NK-92 treated with Interleukin-12 subunit alpha and Interleukin-12 subunit beta, amount 100 ng/mL, for 24 hours (cell line): ENCODE measurements around the gene GINS2.

Experiments
- DNase-seq: peaks from one replicate; lab custom pipeline; 2025; lab: John Stamatoyannopoulos, UW

Gene GINS2

DNA sequence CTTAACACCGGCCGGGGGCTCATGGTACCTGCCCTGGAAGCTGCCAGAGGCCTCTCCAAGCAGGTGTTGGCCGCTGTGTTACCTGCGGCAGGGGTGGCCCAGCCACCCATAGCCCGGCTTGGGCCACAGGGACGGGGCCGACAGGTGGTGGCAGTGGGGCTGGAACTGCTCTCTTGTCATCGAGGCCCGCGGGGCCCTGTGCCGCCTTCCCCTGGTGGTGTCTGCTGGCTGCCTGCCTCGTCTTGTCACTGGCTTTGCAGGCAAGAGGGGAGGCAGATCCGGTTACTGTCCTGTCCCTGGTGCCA is 48.5 kb downstream of the GINS2 start:
- DNase-seq: no peak

GRCh38 chr16:85639529-85640253 is 49.1 kb downstream of the GINS2 start:
- no peak for DNase-seq

- no peak for DNase-seq
Observed at GRCh38 chr16:85638695-85639409, 49.9 kb downstream of the GINS2 start.

DNA sequence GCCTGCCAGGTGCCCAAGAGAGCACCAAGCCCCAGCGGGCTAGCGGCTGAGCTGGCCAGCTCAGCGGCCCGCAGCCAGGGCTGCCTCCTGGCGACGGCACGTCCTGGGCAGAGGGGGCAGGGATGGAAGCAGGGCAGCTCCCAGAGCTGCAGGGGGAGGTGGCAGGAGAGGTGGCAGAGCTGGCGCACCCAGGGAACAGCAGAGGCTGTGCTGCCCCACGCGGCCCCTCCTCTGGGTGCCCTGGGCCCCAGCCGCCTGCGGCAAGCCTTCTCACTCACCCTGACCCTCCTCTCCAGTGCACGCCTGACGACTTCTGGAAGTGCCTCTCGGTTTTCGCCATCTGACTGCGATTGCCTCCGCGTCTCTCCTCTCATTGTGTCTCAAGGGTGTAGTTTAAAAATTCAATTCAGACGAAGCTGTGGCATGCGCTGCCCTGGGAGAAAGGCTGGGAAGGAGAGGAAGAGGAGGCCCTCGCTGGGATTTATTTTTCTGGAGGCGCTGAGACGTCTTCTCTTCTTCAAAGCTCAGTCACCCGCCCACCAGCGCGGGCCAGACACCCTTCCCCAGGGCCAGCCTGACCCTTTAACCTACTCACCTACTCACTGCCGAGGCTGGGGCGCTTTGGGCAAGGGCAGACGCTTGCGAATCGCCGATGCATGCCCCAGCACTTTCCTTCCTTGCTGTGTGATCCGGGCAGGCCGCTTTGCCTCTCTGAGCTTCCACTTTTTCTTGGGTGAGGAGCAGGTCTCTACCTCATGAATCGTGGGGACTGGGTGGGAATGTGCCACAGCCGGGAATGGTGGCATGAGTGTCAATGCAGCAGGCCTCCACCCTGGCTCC is 50.7 kb downstream of the GINS2 start:
- no peak for DNase-seq

DNA sequence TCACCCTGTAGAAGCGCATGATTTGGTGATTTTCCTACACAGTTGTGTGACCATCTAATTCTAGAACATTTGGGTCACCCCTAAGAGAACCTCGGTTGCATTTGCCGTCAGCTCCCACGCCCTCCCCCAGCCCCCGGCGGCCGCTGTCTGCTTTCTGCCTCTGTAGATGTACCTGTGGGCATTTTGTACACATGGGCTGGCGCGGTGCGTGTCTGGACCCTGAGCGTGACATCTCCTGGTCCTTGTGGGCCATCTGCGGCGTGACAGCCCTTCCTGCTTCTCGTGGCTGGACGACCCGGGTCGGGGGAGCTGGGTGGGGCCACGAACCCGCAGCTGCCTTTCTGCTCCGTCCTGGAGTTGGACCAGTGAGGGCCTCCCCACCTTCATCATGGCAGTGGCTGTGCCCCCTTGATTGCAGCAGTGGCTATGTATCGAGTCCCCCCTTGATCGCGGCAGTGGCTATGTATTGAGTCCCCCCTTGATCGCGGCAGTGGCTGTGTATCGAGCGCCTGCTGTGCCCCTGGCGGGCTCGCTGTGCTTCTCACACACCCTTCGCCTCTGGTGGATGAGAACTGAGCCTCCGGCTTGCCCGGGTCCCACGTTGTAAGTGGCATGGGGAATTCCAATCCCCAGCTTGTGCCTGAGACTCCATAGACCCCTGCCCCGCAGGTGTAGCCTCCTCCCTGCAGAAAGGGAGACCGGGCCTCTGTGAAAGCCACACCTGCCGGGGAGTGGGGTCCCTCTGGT is 51.5 kb downstream of the GINS2 start:
- DNase-seq: no peak

DNA sequence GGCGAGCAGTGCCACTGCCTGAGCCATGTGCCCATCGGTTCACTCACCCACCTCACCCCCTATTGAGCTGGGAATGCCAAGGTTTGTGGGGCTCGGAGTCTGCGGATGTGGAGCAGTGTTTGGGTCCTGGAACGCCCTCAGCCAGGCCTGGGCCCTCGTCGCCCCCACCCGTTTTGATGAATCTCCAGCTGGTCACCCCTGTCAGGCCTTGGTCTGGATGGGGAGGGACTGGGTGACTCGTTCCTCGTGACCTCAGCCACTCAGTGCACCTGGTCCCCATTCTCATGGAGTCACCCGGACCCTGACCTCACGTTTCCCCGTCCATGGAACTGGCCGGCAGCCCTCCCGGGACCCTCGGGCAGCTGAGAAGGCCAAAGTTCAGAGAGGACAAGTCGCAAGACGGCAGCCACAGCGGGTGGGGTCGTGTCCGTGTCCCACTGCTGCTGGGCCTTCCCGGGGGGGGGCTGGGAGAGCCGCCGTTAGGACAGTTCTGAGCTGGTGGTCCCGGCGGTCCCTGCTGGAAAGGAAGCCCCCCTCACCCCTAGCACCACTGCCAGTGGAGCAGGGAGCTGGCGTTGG is 52.4 kb downstream of the GINS2 start:
- DNase-seq: no peak

- DNase-seq: no peak
Observed at GRCh38 chr16:85635545-85636140, 53.1 kb downstream of the GINS2 start.

- DNase-seq: no peak
Observed at GRCh38 chr16:85634747-85635544, 53.8 kb downstream of the GINS2 start.

GRCh38 chr16:85633888-85634287 is 54.9 kb downstream of the GINS2 start:
- no peak for DNase-seq

GRCh38 chr16:85633438-85633743 is 55.4 kb downstream of the GINS2 start:
- DNase-seq: no peak

DNA sequence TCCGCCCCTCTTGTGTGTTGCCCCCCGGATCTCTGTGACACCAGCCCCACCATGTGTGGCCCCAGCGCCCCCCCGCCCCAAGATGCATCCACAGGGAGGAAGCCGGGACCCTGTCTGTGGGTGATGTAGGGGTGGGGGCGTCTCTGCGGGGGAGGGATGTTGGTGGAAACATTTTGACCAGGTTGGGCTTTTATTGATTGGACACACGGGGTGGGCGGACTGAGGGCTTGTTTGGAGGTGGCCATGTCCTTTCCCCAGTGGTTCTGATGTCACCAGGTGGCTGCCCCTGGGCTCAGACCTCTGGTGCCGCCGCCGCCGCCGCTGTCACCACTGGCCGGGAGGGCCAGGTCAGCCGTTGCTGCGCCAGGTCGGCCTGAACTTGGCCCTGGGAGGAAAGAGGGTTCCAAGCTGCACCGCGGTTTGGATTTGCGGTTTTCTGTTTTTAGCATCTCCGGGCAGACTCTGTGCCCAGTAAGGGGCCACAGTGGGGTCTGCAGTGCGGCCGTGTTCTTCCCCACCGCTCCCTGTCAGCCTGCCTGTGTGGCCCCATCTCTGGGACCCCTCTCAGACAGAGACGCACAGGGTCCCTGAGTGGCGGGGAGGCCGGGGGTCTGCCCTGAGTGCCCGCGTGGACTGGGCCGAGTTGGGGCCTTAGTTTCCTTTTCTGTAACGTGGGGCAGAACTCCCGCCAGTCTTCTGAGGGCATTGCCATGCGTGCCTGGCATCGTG is 55.9 kb downstream of the GINS2 start:
- DNase-seq: no peak

- DNase-seq: no peak
Observed at GRCh38 chr16:85631802-85632393, 56.9 kb downstream of the GINS2 start.

- DNase-seq: no peak
Observed at GRCh38 chr16:85631230-85631629, 57.5 kb downstream of the GINS2 start.

- DNase-seq: no peak
Observed at GRCh38 chr16:85629853-85630252, 58.9 kb downstream of the GINS2 start.

DNA sequence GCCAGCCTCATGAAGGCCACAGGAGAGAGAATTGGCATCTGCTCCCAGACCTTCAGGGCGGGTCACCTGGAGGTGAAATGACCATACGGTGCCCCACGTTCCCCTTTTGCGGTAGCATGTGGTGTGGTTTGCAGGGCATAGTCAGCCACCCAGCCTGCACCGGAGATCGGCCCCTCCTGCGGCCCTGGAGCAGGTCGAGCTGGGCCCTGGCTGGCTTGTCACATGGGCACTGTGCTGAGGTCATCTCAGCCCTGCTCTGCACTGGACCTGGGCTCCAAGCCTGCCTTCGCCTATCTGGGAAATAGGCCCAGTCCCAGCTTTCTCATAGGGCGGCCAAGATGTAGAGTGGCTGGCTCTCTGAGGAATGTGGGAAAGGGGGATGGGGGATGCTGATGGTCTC is 59.4 kb downstream of the GINS2 start:
- no peak for DNase-seq

DNA sequence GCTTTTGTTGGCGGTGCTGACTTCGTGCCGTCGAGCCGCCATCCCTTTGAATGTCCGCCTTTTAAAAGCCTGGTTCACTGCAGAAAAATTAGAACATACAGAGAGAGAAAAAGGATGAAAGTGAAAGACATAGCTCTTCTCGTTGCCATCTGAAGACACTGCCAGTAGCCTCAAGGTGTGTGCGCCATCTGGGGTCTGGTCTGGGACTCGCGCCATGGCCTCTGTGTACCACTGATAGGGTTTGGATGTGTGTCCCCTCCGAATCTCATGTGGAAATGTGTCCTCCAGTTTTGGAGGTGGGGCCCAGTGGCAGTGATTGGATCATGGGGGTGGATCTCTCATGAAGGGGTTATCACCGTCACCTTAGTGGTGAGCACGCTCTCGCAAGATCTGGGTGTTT is 60.1 kb downstream of the GINS2 start:
- no peak for DNase-seq

DNA sequence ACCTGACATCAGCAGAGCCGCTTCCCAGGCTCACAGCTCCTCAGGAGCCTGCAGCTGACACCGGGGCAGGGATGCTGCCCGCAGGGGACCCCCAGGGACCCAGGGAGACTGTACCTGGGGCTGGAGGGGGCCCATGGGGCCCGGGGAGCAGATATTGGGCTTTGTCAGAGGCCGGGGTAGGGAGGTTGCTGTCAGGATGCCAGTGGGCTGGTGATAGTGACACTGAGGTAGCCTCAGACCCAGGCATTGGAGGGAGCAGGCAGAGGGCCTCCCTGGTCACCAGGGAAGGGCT is 60.5 kb downstream of the GINS2 start:
- no peak for DNase-seq

DNA sequence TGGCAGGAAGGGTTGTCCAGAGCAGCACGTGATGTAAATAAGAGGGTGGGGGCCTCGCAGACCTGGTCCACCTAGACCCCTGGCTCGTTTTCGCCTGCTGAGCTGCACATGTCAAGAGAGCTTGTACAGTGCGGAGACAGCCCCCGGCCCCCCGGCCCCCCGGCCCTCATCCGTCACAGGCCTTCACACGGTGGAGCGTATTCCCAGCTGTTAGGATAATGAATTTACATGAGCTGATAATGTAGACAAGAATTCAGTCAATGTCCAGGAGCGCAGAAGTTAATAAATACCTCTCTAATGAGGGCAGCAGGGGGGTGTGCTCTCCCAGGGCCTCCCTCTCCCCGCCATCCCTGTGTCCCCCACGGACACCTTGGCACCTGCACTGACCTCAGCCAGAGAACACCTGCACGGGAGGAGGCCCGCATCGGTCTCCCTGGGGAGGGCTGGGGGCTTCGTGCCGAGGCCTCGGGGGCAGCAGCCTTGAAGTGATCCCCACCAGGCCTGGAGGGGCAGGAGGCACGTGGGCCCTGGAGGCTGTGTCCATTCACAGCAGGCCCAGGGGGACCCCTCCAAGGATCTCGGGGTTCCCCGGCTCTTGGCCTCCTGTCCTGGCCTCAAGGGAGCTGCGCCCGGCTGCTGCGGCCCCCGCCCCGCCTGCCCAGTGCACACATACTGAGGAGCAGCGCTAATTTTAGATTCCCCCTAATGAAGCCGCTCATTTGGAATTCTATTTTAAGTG is 61.1 kb downstream of the GINS2 start:
- no peak for DNase-seq

GRCh38 chr16:85627089-85627488 is 61.7 kb downstream of the GINS2 start:
- DNase-seq: no peak
